K562 (cell line): ENCODE data around the gene NADK. TPM values are rescaled to one million over a fixed set of nuclear protein-coding genes. Genes with fewer than 3 reads are reported as not detected.
"Not testable (repeated sequence)": the region's sequence is repeated elsewhere in the genome, so short reads cannot be mapped to it uniquely, and the experiment has no call there.

ENCODE experiments used
- ATAC-seq: fragments of 200-7000 bp; cut with Tn5 transposase; 3 replicates; pipeline ENCODE4 v1.9.1; 2020; ENCODE audit warnings: moderate library complexity
- BruUV-seq: library from RNA; stranded (reverse); fragments of 400-500 nt; replicated peaks from 2 replicates; lab custom pipeline; 2021; lab: Mats Ljungman, UMichigan
- CTCF ChIA-PET: fragments of 300-600 bp; formaldehyde crosslinking; extraction: SDS; loops from one replicate; lab custom pipeline; 2021; ENCODE audit warnings: low intra/inter-chr PET ratio; lab: Yijun Ruan, JAX
- POLR2A ChIA-PET: fragments of 300-600, 350-650 bp; sonication (Branson Sonifier 250); formaldehyde crosslinking; extraction: SDS; loops from one replicate; lab custom pipeline; 2021; ENCODE audit warnings: antibody characterized with exemption, inconsistent platforms; lab: Yijun Ruan, JAX
- DNase-seq, 4 experiments: peaks; one replicate each; pipeline versions ENCODE4 v3.0.0 to v3.0.0-alpha.2; 2011 to 2018; ENCODE audit warnings: low spot score in 3 of 4, mixed read lengths in 3 of 4; ENCODE audit errors: extremely low read depth in 1 of 4
- FAIRE-seq: peaks from 2 replicates; lab custom pipeline; 2011; peaks lifted over from hg19 to GRCh38; lab: Jason Lieb, UNC
- H2AFZ ChIP-seq: 2 replicates; pipeline ENCODE4 v1.6.0; 2011; ENCODE audit warnings: low read depth, low read length, control low read depth, inconsistent platforms
- H3K27ac ChIP-seq: fragments of 200-600 bp; 3 replicates; pipeline ENCODE4 v1.8.0; 2011; ENCODE audit warnings: low read depth, mild to moderate bottlenecking, control low read depth, inconsistent platforms, low read length, moderate library complexity, mixed read lengths; ENCODE audit errors: extremely low read depth
- H3K27me3 ChIP-seq, 2 experiments: fragments of 300-600 bp in 1 of 2; 2 replicates in 1 of 2; 3 replicates in 1 of 2; pipeline versions ENCODE4 v1.6.0 to v1.8.0; 2011; ENCODE audit warnings: inconsistent platforms in 2 of 2, low read length in 2 of 2, mild to moderate bottlenecking in 1 of 2, mixed read lengths in 1 of 2, moderate library complexity in 1 of 2; ENCODE audit not compliant: control insufficient read depth in 2 of 2, insufficient read depth in 2 of 2
- H3K36me3 ChIP-seq: fragments of 300-600 bp; 3 replicates; pipeline ENCODE4 v1.8.0; 2011; ENCODE audit warnings: mild to moderate bottlenecking, low read length, inconsistent platforms; ENCODE audit not compliant: control insufficient read depth, insufficient read depth
- H3K4me1 ChIP-seq, 2 experiments: fragments of 200-600 bp in 1 of 2; replicated peaks in 1 of 2; 2 replicates in 1 of 2; 3 replicates in 1 of 2; pipeline versions ENCODE4 v1.5.1 to v1.8.0; 2011; ENCODE audit warnings: inconsistent platforms in 2 of 2, low read length in 2 of 2, mild to moderate bottlenecking in 1 of 2, mixed read lengths in 1 of 2, moderate library complexity in 1 of 2; ENCODE audit not compliant: control insufficient read depth in 2 of 2, insufficient read depth in 2 of 2
- H3K4me2 ChIP-seq: 2 replicates; pipeline ENCODE4 v1.6.1; 2011; ENCODE audit warnings: low read length, control low read depth, inconsistent platforms, mixed read lengths; ENCODE audit not compliant: insufficient read depth
- H3K4me3 ChIP-seq: fragments of 200-600 bp; sonication (generic), shearing (Covaris generic); 2 replicates; pipeline ENCODE4 v1.5.1; 2016; ENCODE audit warnings: control low read depth, inconsistent platforms
- H3K79me2 ChIP-seq: fragments of 200-600 bp; 3 replicates; pipeline ENCODE4 v1.8.0; 2011; ENCODE audit warnings: low read length, inconsistent platforms; ENCODE audit not compliant: control insufficient read depth, insufficient read depth
- H3K9ac ChIP-seq, 2 experiments: 2 replicates each; pipeline versions ENCODE4 v1.6.0 to v1.6.1; 2011; ENCODE audit warnings: low read depth in 2 of 2, low read length in 2 of 2, control low read depth in 1 of 2, inconsistent platforms in 1 of 2, mild to moderate bottlenecking in 1 of 2, mixed read lengths in 1 of 2; ENCODE audit not compliant: insufficient read depth in 1 of 2
- H3K9me1 ChIP-seq: one replicate; pipeline ENCODE4 v1.6.0; 2011; ENCODE audit warnings: inconsistent platforms, mild to moderate bottlenecking, low read length, moderate library complexity; ENCODE audit not compliant: control insufficient read depth, insufficient read depth
- H3K9me3 ChIP-seq: replicated peaks from 2 replicates; pipeline ENCODE4 v1.5.1; 2011; ENCODE audit warnings: low read depth, low read length, inconsistent platforms; ENCODE audit not compliant: control insufficient read depth, insufficient read depth
- H4K20me1 ChIP-seq: replicated peaks from 2 replicates; pipeline ENCODE4 v1.6.1; 2011; ENCODE audit warnings: low read length, inconsistent platforms, mixed read lengths; ENCODE audit not compliant: control insufficient read depth, insufficient read depth
- EGR1 ChIP-seq: fragments of 450-650 bp; conservative IDR thresholded peaks from 2 replicates; pipeline ENCODE4 v1.6.1; 2017; ENCODE audit warnings: mild to moderate bottlenecking
- WGBS: fragments of 100-300 bp; shearing (Covaris generic); methylation state at CpG from one replicate; pipeline ENCODE4 v1.1.6; 2016; ENCODE audit warnings: low coverage, mixed read lengths; ENCODE audit not compliant: insufficient coverage; ENCODE audit errors: missing lambda C conversion rate; 5-methylcytosine and 5-hydroxymethylcytosine counted together
- in situ Hi-C: fragments of 300-500 bp; cut with MboI; formaldehyde crosslinking; loops from 4 replicates; pipeline ENCODE4 v1.15.0; 2018; ENCODE audit warnings: inconsistent platforms, mixed read lengths
- intact Hi-C: fragments of 100-400 bp; cut with micrococcal nuclease; formaldehyde crosslinking; loops from 2 replicates; pipeline ENCODE4 v1.14.2; 2022
- polyA plus RNA-seq, 8 experiments: library from polyadenylated mRNA; depleted of rRNA in 4 of 8; stranded (reverse) in 5 of 8; unstranded in 3 of 8; fragments of >200 nt; fragmentation: Nextera tagmentation in 2 of 8; fragmentation: Illumina TruSeq in 1 of 8; extraction: Ambion mirVana in 2 of 8; extraction: Trizol in 1 of 8; gene quantifications; 2 replicates each; pipeline versions ENCODE4 v1.2.1 to v1.2.3, GENCODE V29; 2011 to 2014; ENCODE audit warnings: inconsistent platforms in 1 of 8, missing spikeins in 1 of 8
- total RNA-seq, 7 experiments: library from RNA; depleted of rRNA in 6 of 7; stranded (reverse); fragments of >200 nt in 6 of 7; fragmentation: Illumina TruSeq in 2 of 7; extraction: Trizol in 2 of 7; gene quantifications; 2 replicates each; pipeline versions ENCODE4 v1.2.1 to v1.2.3, GENCODE V29; 2011 to 2021; ENCODE audit warnings: low replicate concordance in 1 of 7

NADK gene
- total and polyA plus RNA-seq, 9 of the 15 experiments (the other 6 are each of a cell fraction or from before 2014, with no cell fraction given), result 1.5 to 135 (median 75.1) TPM

- in situ Hi-C loops, result loop anchor here (5.0 kb wide), 1 partner anchor 54 kb away; no protein-coding TSS in a partner anchor
- H4K20me1 ChIP-seq, H3K9me1 ChIP-seq, H3K79me2 ChIP-seq, CTCF ChIA-PET, H2AFZ ChIP-seq, H3K4me2 ChIP-seq, FAIRE-seq, H3K4me1 ChIP-seq, BruUV-seq, H3K9ac ChIP-seq, H3K27me3 ChIP-seq, H3K36me3 ChIP-seq, H3K4me3 ChIP-seq, DNase-seq, intact Hi-C loops, ATAC-seq, POLR2A ChIA-PET, H3K27ac ChIP-seq, H3K9me3 ChIP-seq: not testable (repeated sequence)
- 88% methylated on average over 8 of the region's 12 CpGs for WGBS
- 0 out of 2 replicates have a peak, but pooled peaks have one; percentile 10 for TF ChIP-seq EGR1
Observed at GRCh38 chr1:1741013-1741412, 37.3 kb downstream of the NADK start.

GRCh38 chr1:1738799-1739337 lies 39.4 kb downstream of the NADK start:
- 83% methylated on average over 1 of the region's 22 CpGs for WGBS

GRCh38 chr1:1737675-1738590 lies 40.3 kb downstream of the NADK start:
- FAIRE-seq, result not testable (repeated sequence)

More at GRCh38 chr1:1738799-1739337, 39.4 kb downstream of the NADK start:
- H2AFZ ChIP-seq, POLR2A ChIA-PET, H3K27me3 ChIP-seq, H4K20me1 ChIP-seq, H3K27ac ChIP-seq, H3K9me3 ChIP-seq, H3K9ac ChIP-seq, CTCF ChIA-PET, H3K4me2 ChIP-seq, in situ Hi-C loops, ATAC-seq, H3K79me2 ChIP-seq, intact Hi-C loops, H3K9me1 ChIP-seq, BruUV-seq, DNase-seq, H3K4me1 ChIP-seq, FAIRE-seq, H3K4me3 ChIP-seq: not testable (repeated sequence)
- H3K36me3 ChIP-seq, result peaks cover 13% of the 10 kb centered on the region; the same call in 2 of the 3 replicates

More at GRCh38 chr1:1737675-1738590, 40.3 kb downstream of the NADK start:
- DNase-seq, CTCF ChIA-PET, H3K9me3 ChIP-seq, H3K4me3 ChIP-seq, H4K20me1 ChIP-seq, H3K27ac ChIP-seq, in situ Hi-C loops, H3K9ac ChIP-seq, H3K4me1 ChIP-seq, ATAC-seq, H2AFZ ChIP-seq, POLR2A ChIA-PET, H3K27me3 ChIP-seq, H3K4me2 ChIP-seq, intact Hi-C loops, H3K9me1 ChIP-seq, H3K79me2 ChIP-seq, BruUV-seq: not testable (repeated sequence)
- WGBS, result 98% methylated on average over 20 of the region's 44 CpGs
- H3K36me3 ChIP-seq, result peaks cover 15% of the 10 kb centered on the region; the same call in 2 of the 3 replicates
